ENCODE results near the gene CYBC1.

DNA sequence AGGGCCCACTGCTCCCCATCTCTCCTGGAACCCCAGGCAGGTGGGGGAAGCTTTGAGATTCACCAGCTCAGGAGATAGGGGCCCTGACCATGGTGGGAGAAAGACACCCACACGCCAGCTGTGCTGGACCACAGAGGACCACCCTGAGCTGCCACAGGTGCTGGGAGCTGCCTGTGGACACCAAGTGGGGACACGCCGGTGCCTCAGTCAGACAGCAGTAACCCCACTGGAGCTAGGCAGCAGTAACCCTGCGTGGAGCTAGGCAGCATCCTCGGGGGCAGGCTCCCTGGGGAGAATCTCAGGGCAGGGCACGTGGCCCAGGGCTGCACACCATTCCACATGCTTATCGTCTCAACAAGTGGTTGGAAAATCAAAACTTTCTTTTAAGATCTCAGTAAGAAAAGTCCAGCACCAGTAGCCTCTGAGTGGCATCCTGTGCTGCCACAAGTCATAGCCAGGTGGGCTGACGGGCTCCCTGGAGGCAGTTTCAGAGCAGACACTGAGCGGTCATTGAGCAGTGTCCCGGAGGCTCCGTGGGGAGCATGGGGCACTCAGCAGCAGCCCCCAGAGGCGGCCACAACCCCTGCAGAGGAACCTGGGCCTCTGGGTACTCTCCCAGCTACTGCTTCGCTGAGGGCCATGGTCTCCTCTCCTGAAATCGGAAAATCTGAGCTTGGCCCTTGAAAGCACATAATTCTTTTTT lies 40.4 kb downstream of the CYBC1 start:
- TF ChIP-seq, protein P1, sequence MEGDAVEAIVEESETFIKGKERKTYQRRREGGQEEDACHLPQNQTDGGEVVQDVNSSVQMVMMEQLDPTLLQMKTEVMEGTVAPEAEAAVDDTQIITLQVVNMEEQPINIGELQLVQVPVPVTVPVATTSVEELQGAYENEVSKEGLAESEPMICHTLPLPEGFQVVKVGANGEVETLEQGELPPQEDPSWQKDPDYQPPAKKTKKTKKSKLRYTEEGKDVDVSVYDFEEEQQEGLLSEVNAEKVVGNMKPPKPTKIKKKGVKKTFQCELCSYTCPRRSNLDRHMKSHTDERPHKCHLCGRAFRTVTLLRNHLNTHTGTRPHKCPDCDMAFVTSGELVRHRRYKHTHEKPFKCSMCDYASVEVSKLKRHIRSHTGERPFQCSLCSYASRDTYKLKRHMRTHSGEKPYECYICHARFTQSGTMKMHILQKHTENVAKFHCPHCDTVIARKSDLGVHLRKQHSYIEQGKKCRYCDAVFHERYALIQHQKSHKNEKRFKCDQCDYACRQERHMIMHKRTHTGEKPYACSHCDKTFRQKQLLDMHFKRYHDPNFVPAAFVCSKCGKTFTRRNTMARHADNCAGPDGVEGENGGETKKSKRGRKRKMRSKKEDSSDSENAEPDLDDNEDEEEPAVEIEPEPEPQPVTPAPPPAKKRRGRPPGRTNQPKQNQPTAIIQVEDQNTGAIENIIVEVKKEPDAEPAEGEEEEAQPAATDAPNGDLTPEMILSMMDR (IDR thresholded peaks at IDR 0.05 in 2 of 3, conservative IDR thresholded peaks at IDR 0.05 in 1 of 3; ENCODE audit: insufficient read depth in 2 of 3, low read depth in 1 of 3, low read length in 3 of 3): no peak
- TF ChIP-seq POLR2A (conservative IDR thresholded peaks at IDR 0.05) (no peak), ZNF668 (CRISPR knock-in tag; IDR thresholded peaks at IDR 0.05) (no peak), EZH2 (IDR thresholded peaks at IDR 0.05; ENCODE audit: borderline replicate concordance, low read depth, low read length) (no peak), SP1 (CRISPR knock-in tag; IDR thresholded peaks at IDR 0.05) (no peak)
- TF ChIP-seq, protein P2, sequence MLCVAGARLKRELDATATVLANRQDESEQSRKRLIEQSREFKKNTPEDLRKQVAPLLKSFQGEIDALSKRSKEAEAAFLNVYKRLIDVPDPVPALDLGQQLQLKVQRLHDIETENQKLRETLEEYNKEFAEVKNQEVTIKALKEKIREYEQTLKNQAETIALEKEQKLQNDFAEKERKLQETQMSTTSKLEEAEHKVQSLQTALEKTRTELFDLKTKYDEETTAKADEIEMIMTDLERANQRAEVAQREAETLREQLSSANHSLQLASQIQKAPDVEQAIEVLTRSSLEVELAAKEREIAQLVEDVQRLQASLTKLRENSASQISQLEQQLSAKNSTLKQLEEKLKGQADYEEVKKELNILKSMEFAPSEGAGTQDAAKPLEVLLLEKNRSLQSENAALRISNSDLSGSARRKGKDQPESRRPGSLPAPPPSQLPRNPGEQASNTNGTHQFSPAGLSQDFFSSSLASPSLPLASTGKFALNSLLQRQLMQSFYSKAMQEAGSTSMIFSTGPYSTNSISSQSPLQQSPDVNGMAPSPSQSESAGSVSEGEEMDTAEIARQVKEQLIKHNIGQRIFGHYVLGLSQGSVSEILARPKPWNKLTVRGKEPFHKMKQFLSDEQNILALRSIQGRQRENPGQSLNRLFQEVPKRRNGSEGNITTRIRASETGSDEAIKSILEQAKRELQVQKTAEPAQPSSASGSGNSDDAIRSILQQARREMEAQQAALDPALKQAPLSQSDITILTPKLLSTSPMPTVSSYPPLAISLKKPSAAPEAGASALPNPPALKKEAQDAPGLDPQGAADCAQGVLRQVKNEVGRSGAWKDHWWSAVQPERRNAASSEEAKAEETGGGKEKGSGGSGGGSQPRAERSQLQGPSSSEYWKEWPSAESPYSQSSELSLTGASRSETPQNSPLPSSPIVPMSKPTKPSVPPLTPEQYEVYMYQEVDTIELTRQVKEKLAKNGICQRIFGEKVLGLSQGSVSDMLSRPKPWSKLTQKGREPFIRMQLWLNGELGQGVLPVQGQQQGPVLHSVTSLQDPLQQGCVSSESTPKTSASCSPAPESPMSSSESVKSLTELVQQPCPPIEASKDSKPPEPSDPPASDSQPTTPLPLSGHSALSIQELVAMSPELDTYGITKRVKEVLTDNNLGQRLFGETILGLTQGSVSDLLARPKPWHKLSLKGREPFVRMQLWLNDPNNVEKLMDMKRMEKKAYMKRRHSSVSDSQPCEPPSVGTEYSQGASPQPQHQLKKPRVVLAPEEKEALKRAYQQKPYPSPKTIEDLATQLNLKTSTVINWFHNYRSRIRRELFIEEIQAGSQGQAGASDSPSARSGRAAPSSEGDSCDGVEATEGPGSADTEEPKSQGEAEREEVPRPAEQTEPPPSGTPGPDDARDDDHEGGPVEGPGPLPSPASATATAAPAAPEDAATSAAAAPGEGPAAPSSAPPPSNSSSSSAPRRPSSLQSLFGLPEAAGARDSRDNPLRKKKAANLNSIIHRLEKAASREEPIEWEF (CRISPR knock-in tag; IDR thresholded peaks at IDR 0.05): no peak
- TF ChIP-seq, protein P3, sequence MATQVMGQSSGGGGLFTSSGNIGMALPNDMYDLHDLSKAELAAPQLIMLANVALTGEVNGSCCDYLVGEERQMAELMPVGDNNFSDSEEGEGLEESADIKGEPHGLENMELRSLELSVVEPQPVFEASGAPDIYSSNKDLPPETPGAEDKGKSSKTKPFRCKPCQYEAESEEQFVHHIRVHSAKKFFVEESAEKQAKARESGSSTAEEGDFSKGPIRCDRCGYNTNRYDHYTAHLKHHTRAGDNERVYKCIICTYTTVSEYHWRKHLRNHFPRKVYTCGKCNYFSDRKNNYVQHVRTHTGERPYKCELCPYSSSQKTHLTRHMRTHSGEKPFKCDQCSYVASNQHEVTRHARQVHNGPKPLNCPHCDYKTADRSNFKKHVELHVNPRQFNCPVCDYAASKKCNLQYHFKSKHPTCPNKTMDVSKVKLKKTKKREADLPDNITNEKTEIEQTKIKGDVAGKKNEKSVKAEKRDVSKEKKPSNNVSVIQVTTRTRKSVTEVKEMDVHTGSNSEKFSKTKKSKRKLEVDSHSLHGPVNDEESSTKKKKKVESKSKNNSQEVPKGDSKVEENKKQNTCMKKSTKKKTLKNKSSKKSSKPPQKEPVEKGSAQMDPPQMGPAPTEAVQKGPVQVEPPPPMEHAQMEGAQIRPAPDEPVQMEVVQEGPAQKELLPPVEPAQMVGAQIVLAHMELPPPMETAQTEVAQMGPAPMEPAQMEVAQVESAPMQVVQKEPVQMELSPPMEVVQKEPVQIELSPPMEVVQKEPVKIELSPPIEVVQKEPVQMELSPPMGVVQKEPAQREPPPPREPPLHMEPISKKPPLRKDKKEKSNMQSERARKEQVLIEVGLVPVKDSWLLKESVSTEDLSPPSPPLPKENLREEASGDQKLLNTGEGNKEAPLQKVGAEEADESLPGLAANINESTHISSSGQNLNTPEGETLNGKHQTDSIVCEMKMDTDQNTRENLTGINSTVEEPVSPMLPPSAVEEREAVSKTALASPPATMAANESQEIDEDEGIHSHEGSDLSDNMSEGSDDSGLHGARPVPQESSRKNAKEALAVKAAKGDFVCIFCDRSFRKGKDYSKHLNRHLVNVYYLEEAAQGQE (IDR thresholded peaks at IDR 0.05; ENCODE audit: borderline replicate concordance): no peak
- TF ChIP-seq, protein P3 (CRISPR knock-in tag; IDR thresholded peaks at IDR 0.05; ENCODE audit: low read depth): no peak
- TF ChIP-seq, protein P4, sequence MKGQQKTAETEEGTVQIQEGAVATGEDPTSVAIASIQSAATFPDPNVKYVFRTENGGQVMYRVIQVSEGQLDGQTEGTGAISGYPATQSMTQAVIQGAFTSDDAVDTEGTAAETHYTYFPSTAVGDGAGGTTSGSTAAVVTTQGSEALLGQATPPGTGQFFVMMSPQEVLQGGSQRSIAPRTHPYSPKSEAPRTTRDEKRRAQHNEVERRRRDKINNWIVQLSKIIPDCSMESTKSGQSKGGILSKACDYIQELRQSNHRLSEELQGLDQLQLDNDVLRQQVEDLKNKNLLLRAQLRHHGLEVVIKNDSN (CRISPR knock-in tag; IDR thresholded peaks at IDR 0.05): no peak
- TF ChIP-seq, protein P5, sequence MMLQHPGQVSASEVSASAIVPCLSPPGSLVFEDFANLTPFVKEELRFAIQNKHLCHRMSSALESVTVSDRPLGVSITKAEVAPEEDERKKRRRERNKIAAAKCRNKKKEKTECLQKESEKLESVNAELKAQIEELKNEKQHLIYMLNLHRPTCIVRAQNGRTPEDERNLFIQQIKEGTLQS (IDR thresholded peaks at IDR 0.05): no peak
- TF ChIP-seq, protein P5 (CRISPR knock-in tag; conservative IDR thresholded peaks at IDR 0.05): no peak

Measured in K562 (cell line).